HFF-Myc (cell line): ENCODE results near the gene EXOG.

Source experiments
- DNase-seq: peaks from one replicate; pipeline ENCODE4 v3.0.0-alpha.2; 2011; ENCODE audit warnings: low read depth; ENCODE audit errors: extremely low read depth
- H3K4me3 ChIP-seq: replicated peaks from 2 replicates; pipeline ENCODE4 v1.5.1; 2011; ENCODE audit warnings: low read depth, mild to moderate bottlenecking, control low read depth, low read length
- CTCF ChIP-seq: IDR thresholded peaks from 2 replicates; pipeline ENCODE4 v1.5.1; 2012; ENCODE audit warnings: mild to moderate bottlenecking, low read depth, low read length, control low read depth; ENCODE audit errors: missing control alignments

Gene EXOG

DNA sequence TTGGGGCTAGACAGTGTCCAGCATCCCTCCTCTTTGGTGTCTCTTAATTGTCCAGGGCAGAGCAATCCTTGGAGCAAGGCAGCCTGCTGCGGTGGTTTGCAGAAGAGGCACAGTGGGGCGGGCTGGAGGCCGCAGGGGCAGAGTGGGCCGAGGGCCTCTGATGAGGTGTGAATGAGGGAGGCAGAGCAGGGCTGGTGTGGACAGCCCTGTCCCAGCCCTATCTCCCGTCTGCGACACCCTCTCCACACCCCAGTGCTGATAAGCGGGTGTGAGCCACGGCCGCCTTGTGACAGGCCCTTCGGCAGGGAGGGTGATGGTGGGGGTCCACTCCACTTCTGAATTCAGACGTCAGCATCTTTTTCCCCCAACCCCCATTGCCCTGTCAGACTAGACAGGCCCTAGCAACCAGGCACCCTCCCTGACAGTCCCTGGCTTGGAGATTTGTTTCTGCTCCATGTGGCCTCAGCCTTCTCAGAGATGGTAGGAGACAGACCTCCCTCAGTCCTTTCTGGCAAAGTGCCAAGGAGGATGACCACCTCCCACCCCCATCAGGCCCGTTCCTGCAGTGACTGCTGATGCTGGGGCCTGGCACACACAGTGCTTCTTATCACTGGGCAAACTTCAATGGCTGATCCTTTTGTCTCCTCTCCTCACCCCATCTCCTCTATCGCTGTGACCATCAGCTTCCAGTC, 37.3 kb downstream of the EXOG start:
- no peak overlapping the region for H3K4me3 ChIP-seq
- no peak for TF ChIP-seq CTCF
- no peak for DNase-seq

GRCh38 chr3:38534180-38534579, 38.0 kb downstream of the EXOG start:
- no peak overlapping the region for H3K4me3 ChIP-seq
- no peak for TF ChIP-seq CTCF
- no peak for DNase-seq

- H3K4me3 ChIP-seq: no peak overlapping the region
- DNase-seq: no peak
- TF ChIP-seq CTCF: no peak
These were observed 38.5 kb downstream of the EXOG start for GRCh38 chr3:38534604-38535003.

- no peak for TF ChIP-seq CTCF
- H3K4me3 ChIP-seq: no peak overlapping the region
- no peak for DNase-seq
These were observed 40.5 kb downstream of the EXOG start for GRCh38 chr3:38536671-38537070.

DNA sequence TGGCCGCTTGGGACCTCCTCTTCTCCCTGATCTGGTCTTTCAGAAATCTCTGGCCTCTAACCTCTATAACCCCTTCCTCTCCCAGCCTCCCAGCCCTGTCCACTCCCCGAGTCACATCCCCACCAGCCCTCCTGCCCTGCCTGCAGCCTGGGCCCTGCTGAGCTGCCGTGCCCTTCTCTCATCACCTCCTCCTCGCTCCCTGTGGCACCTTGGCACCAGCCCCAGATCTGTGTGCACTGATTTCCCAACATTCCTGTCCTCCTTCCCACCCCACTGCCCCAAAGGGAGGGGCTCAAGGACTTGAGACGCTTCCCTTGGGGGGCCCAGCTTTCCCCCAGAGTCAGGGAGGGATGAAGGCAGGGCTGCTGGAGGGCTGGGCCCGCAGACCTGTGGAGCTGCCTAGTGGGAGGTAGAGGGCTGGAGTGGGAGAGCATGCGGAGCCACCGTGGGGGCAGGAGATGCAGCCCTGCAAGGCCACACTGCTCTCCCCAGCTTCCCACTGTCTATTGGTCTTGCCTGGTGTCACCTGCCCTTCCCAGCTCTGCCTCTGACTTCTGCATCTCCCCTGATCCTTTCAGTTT, 42.7 kb downstream of the EXOG start:
- no peak for DNase-seq

GRCh38 chr3:38541806-38542205, 45.7 kb downstream of the EXOG start:
- no peak for DNase-seq
- no peak for TF ChIP-seq CTCF
- no peak overlapping the region for H3K4me3 ChIP-seq

More for the DNA sequence above, 42.7 kb downstream of the EXOG start:
- no peak for TF ChIP-seq CTCF
- no peak overlapping the region for H3K4me3 ChIP-seq
